ENCODE results near the gene CSNK2A2. TPM values are rescaled to one million over a fixed set of nuclear protein-coding genes. Genes with fewer than 3 reads are reported as not detected.

Gene CSNK2A2
- total RNA-seq = 10 to 100 TPM; 35.5 to 59.0 (median 40.6) TPM
- 10 to 100 TPM; 18.3 to 19.3 TPM for polyA plus RNA-seq

DNA sequence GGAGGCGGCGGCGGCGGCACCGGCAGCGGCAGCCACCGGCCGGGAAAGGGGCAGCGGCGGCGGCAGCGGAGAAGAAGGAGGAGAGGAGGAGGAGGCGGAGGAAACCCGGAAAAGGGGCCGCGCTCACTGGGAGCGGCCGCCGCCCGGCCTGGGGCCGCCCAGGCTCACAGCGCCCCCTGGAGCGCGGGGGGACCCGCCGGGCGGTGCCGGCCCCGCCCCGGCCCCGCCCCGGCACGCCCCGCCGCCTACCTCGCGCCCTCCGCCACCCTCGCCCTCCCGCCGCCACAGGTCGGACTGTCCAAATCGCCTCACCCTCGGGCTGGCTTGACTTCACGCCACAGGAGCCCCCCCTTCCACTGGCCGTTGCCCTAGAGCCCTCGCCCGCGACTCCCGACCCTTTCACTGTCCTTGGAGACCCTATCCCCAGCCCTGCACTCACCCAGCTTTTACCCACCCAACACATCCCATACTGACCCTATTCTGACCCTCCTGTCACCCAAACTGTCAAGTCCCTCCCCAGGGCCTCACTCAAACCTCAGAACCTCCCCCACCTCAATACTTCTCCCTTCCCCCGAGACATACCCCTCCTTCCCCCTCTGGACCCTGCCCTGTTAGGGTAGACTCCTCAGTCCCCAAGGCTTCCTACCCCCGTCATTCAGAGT, at the start of gene CSNK2A2:
CSNK2A2 (minus strand) TSS at position 85 of the 662 bp plus-strand sequence. CDS start 370 bp downstream, outside the sequence.
- peak; percentile 64 to 90 (median 74) for DNase-seq
- 2 to 15% methylated on average over 7 to 52 of the region's 52 CpGs for WGBS, 2 donors
- peaks cover 0 to 8% (median 0%) of the 10 kb centered on the region in 3 donors for H3K4me1 ChIP-seq
- H3K36me3 ChIP-seq = peaks cover 0 to 17% (median 2%) of the 10 kb centered on the region in 3 donors
- H3K4me3 ChIP-seq = peak within 1 kb of the TSS; percentile 56 to 85 (median 77)
- FAIRE-seq = no peak
- intact Hi-C loops (cut with DNase I) = no loop called here
- ATAC-seq = peak; percentile 95 to 99 (median 98)
- TF ChIP-seq, protein P1, sequence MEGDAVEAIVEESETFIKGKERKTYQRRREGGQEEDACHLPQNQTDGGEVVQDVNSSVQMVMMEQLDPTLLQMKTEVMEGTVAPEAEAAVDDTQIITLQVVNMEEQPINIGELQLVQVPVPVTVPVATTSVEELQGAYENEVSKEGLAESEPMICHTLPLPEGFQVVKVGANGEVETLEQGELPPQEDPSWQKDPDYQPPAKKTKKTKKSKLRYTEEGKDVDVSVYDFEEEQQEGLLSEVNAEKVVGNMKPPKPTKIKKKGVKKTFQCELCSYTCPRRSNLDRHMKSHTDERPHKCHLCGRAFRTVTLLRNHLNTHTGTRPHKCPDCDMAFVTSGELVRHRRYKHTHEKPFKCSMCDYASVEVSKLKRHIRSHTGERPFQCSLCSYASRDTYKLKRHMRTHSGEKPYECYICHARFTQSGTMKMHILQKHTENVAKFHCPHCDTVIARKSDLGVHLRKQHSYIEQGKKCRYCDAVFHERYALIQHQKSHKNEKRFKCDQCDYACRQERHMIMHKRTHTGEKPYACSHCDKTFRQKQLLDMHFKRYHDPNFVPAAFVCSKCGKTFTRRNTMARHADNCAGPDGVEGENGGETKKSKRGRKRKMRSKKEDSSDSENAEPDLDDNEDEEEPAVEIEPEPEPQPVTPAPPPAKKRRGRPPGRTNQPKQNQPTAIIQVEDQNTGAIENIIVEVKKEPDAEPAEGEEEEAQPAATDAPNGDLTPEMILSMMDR (IDR thresholded peaks at IDR 0.05) = no peak
- H3K27me3 ChIP-seq = no peaks in the 10 kb centered on the region
- no peaks in the 10 kb centered on the region for H3K9me3 ChIP-seq
- no peak within 1 kb of the TSS for H3K27ac ChIP-seq

DNA sequence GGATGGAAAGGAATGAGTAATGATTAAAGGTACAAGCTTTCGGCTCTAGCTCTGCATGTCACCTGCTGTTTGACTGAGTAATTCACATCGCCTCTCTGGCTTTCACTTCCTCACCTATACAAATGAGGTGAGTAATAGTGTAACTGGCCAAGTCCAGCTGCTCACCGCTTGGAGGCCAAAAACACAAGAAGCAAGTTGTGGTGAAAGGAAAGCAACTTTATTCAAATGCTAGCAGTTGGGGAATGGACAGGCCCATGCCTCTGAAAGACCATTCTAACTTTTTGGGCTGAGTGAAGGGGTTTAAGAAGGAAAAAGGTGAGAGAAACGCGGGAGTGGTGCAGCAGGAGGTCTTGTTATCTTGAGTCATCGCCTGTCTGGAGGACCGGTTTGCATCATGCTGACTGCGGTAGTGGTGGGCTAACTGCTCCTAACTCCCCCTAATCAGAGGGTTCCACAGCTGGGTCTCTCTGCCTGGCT, 45.7 kb upstream of the CSNK2A2 start:
- 18 to 34% methylated on average over 8 of the region's 8 CpGs for WGBS, 2 donors

DNA sequence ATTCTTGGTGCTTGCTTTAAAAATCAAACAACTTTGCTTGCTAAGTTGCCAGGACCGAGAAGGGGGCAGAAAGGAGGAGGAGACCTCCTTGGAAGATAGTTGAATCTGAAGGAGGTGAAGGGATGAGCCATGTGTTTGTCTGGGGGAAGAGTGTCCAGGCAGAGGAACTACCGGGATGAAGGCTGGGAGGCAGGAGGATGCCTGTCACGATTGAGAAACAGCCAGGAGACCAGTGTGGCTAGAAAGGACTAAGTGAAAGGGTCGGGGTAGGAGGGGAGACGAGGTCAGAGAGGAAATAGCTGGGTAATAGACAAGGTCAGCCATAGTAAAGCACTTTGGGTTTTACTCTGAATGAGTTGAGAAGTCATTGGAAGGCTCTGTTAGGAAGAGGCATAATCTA, 38.9 kb upstream of the CSNK2A2 start:
- Histone ChIP-seq H3K36me3 (no peaks in the 10 kb centered on the region), H3K4me1 (no peaks in the 10 kb centered on the region), H3K4me3 (no peak overlapping the region), H3K27ac (no peak overlapping the region), H3K27me3 (peaks cover 0 to 7% (median 0%) of the 10 kb centered on the region in 4 donors), H3K9me3 (no peaks in the 10 kb centered on the region)
- no peak for ATAC-seq
- WGBS, 2 donors = 15 to 24% methylated on average over 5 of the region's 5 CpGs
- TF ChIP-seq, protein P1 (IDR thresholded peaks at IDR 0.05) = no peak
- FAIRE-seq = no peak
- DNase-seq = no peak
- intact Hi-C loops (cut with DNase I) = no loop called here

More for the DNA sequence above, 45.7 kb upstream of the CSNK2A2 start:
- Histone ChIP-seq H3K36me3 (no peaks in the 10 kb centered on the region), H3K4me1 (no peaks in the 10 kb centered on the region), H3K27ac (peak overlapping the region in 1 of 4 donors; percentile 46), H3K4me3 (no peak overlapping the region), H3K27me3 (peaks cover 0 to 7% (median 0%) of the 10 kb centered on the region in 4 donors), H3K9me3 (no peaks in the 10 kb centered on the region)
- intact Hi-C loops (cut with DNase I) = no loop called here
- DNase-seq = peak in 2 of 6 donors; percentile 27 to 56
- peak; percentile 84 to 99 (median 92) for ATAC-seq
- FAIRE-seq = no peak
- TF ChIP-seq, protein P1 (IDR thresholded peaks at IDR 0.05) = no peak

DNA sequence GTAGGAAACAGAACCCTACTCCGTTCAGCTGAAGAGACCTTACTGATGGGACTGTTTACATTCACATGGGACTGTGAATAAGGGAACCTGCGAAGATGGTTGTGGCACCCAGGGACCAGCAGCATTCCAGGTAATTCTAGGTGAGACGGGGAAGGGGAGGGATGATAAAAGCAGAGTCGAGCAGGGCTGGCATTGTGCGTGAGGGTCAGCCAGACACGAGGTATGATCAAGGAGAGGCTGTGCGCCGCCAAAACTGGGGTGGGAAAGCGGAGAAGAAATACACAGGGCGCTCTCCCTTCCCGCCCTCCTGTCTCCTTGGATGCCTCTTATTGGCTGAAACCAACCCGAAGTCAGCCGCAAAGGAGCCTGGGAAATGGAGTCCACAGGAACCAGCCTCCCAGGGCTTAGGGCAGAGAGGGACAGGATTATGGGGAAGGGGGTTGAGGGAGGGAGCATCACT, 38.4 kb upstream of the CSNK2A2 start:
- TF ChIP-seq, protein P1 (IDR thresholded peaks at IDR 0.05) = no peak
- no peaks in the 10 kb centered on the region for H3K9me3 ChIP-seq
- peaks cover 0 to 7% (median 0%) of the 10 kb centered on the region in 4 donors for H3K27me3 ChIP-seq
- DNase-seq = peak; percentile 59 to 80 (median 71)
- FAIRE-seq = no peak
- no peak overlapping the region for H3K27ac ChIP-seq
- H3K36me3 ChIP-seq = no peaks in the 10 kb centered on the region
- peak; percentile 97 to 100 (median 99) for ATAC-seq
- WGBS, 2 donors = 0 to 1% methylated on average over 13 of the region's 13 CpGs
- intact Hi-C loops (cut with DNase I) = no loop called here
- H3K4me3 ChIP-seq = peak overlapping the region in 3 of 4 donors; percentile 37 to 51 (median 46)
- H3K4me1 ChIP-seq = no peaks in the 10 kb centered on the region

DNA sequence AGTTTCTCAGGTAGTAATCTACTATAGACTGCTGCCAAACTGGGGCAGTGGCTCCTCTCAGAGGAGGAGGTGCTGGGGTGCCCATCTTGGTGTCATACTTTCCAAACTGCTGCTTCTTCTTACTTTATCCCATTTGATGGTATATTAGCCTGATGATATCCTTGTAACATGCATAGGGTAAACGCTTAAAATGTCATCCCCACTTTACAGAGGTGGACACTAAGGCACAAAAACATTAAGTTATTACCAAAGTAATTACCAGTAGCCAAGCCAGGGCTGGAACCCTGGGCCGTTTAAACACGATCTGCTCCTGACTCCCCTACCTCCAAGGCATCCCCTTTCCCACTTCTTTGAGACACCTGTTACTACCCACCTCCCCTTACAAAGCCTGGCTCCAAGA, 37.8 kb upstream of the CSNK2A2 start:
- Histone ChIP-seq H3K4me3 (no peak overlapping the region), H3K27ac (no peak overlapping the region), H3K27me3 (peaks cover 0 to 4% (median 0%) of the 10 kb centered on the region in 4 donors), H3K36me3 (no peaks in the 10 kb centered on the region), H3K4me1 (no peaks in the 10 kb centered on the region), H3K9me3 (no peaks in the 10 kb centered on the region)
- 28 to 37% methylated on average over 3 of the region's 3 CpGs for WGBS, 2 donors
- ATAC-seq (no peak), DNase-seq (no peak), FAIRE-seq (no peak)
- intact Hi-C loops (cut with DNase I) = no loop called here
- TF ChIP-seq, protein P1 (IDR thresholded peaks at IDR 0.05) = no peak
